HUES6 (cell line): ENCODE measurements around the gene TRDN.
"Not testable (repeated sequence)": the region's sequence is repeated elsewhere in the genome, so short reads cannot be mapped to it uniquely, and the experiment has no call there.

Experiments
- H3K27ac ChIP-seq: 2 replicates; pipeline ENCODE4 v1.7.0; 2013; ENCODE audit warnings: low read depth, mild to moderate bottlenecking, low read length, inconsistent platforms
- H3K27me3 ChIP-seq: 2 replicates; pipeline ENCODE4 v1.6.1; 2013; ENCODE audit warnings: low read length; ENCODE audit not compliant: control insufficient read depth, insufficient read depth
- H3K36me3 ChIP-seq: 2 replicates; pipeline ENCODE4 v1.6.1; 2013; ENCODE audit warnings: low read length; ENCODE audit not compliant: control insufficient read depth, insufficient read depth
- H3K4me1 ChIP-seq: 2 replicates; pipeline ENCODE4 v1.6.1; 2013; ENCODE audit warnings: low read length; ENCODE audit not compliant: control insufficient read depth, insufficient read depth
- H3K4me3 ChIP-seq: 2 replicates; pipeline ENCODE4 v1.5.1; 2013; ENCODE audit warnings: low read depth, low read length
- H3K9ac ChIP-seq: one replicate; pipeline ENCODE4 v1.6.1; 2013; ENCODE audit warnings: mild to moderate bottlenecking, low read length
- H3K9me3 ChIP-seq: 2 replicates; pipeline ENCODE4 v1.6.1; 2013; ENCODE audit warnings: low read depth, low read length; ENCODE audit not compliant: control insufficient read depth, insufficient read depth

The TRDN gene

DNA sequence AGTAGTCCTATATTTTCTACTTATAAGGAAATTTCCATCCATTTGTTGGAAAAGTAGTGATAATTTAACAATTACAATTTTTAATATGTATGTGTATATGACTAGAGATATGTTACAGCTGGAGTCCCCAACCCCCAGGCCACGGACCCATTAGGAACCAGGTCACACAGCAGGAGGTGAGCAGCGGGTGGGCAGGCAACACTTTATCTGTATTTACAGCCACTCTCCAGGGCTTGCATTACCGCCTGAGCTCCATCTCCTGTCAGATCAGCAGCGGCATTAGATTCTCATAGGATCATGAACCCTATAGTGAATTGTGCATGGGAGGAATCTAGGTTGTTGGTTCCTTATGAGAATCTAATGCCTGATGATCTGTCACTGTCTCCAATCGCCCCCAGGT lies 46.8 kb downstream of the TRDN start:
- Histone ChIP-seq H3K27me3 (no peaks in the 10 kb centered on the region), H3K4me3 (no peak overlapping the region), H3K4me1 (peaks cover 18% of the 10 kb centered on the region), H3K9ac (no peak overlapping the region), H3K27ac (no peak overlapping the region), H3K9me3 (peaks cover 3% of the 10 kb centered on the region; the same call in 1 of the 2 replicates), H3K36me3 (no peaks in the 10 kb centered on the region)

DNA sequence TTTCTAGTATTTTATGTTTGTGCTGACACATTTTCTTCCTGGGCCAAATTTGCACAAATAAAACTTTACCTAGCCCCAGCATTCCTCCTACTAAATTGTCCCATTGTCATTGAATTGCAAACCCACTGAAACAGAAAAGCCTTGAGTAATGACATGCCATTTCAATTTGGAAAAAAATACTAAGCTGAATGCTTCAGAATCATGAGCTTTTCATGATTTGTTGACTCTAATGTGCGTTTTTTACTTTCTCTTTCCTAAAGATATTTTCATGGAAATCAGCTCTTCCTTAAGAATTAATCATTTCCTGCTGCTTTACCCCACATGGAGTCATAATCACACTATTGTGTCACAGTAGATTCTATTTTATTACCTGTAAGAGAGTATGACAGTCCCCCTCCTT lies 47.4 kb downstream of the TRDN start:
- Histone ChIP-seq H3K36me3 (no peaks in the 10 kb centered on the region), H3K4me3 (no peak overlapping the region), H3K4me1 (peaks cover 18% of the 10 kb centered on the region), H3K27me3 (no peaks in the 10 kb centered on the region), H3K9ac (no peak overlapping the region), H3K27ac (peak overlapping the region; percentile 39; the same call in 1 of the 2 replicates), H3K9me3 (peaks cover 3% of the 10 kb centered on the region; the same call in 1 of the 2 replicates)

DNA sequence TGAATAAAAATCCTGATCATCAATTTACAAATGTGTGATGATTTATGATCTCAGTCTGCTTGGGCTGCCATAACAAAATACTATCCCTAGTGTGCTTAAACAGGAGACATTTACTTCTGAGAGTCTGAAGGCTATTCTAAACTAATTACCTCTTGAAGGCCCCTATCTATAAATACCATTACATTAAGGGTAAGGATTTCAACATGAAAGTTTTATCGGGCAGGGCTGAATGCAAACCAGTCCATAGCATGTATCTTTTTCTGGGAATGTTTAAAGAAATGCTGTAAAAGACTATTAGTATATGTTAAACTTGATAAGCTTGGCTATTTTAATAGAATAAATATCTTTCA lies 48.2 kb downstream of the TRDN start:
- H3K27me3 ChIP-seq, result no peaks in the 10 kb centered on the region
- no peak overlapping the region for H3K9ac ChIP-seq
- H3K36me3 ChIP-seq, result no peaks in the 10 kb centered on the region
- peaks cover 3% of the 10 kb centered on the region; the same call in 1 of the 2 replicates for H3K9me3 ChIP-seq
- no peak overlapping the region for H3K4me3 ChIP-seq
- H3K4me1 ChIP-seq, result peaks cover 18% of the 10 kb centered on the region
- peak overlapping the region; percentile 39; the same call in 1 of the 2 replicates for H3K27ac ChIP-seq

DNA sequence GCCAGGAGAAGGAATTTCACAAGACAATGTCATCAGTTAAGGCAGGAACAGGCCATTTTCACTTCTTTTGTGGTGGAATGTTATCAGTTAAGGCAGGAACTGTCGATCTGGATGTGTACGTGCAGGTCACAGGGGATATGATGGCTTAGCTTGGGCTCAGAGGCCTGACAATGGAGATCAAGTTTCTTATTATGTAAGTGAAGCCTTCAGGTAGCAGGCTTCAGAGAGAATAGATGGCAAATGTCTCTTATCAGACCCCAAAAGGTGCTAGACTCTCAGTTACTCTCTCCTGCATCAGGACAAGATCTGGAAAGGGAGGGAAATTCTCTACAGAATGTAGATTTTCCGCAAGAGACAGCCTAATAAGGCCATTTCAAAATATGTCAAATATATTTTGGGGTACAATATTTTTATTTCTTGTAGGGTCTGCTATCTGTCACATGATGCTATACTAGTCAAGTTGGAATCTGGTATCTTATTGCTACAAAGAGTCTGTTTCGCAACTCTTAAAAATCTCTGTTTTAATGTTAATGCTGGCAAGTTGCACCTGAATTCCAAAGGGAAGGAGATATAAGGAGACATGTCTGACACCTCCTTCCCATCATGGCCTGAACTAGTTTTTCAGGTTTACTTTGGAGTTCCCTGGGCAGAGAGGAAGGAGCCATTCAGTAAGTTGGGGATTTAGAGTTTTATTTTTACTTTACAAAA lies 48.8 kb downstream of the TRDN start:
- H3K4me3 ChIP-seq, result no peak overlapping the region
- H3K27me3 ChIP-seq, result no peaks in the 10 kb centered on the region
- peak overlapping the region; percentile 39; the same call in 1 of the 2 replicates for H3K27ac ChIP-seq
- no peak overlapping the region for H3K9ac ChIP-seq
- peaks cover 3% of the 10 kb centered on the region; the same call in 1 of the 2 replicates for H3K9me3 ChIP-seq
- no peaks in the 10 kb centered on the region for H3K36me3 ChIP-seq
- H3K4me1 ChIP-seq, result peaks cover 18% of the 10 kb centered on the region

DNA sequence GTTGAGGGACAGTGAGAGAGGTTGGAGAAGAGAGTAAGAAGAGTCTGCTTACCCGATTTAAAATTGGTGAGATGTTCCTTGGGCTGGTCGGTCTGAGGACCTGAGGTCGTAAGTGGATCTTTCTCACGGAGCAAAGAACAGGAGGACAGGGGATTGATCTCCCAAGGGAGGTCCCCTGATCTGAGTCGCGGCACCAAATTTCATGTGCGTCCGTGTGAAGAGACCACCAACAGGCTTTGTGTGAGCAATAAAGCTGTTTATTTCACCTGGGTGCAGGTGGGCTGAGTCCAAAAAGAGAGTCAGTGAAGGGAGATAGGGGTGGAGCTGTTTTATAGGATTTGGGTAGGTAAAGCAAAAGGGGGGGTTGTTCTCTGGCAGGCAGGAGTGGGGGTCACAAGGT lies 49.3 kb downstream of the TRDN start:
- H3K36me3 ChIP-seq, H3K4me3 ChIP-seq, H3K27me3 ChIP-seq, H3K9me3 ChIP-seq, H3K27ac ChIP-seq: not testable (repeated sequence)
- Histone ChIP-seq H3K9ac (peak overlapping the region; percentile 50), H3K4me1 (peaks cover 18% of the 10 kb centered on the region)

DNA sequence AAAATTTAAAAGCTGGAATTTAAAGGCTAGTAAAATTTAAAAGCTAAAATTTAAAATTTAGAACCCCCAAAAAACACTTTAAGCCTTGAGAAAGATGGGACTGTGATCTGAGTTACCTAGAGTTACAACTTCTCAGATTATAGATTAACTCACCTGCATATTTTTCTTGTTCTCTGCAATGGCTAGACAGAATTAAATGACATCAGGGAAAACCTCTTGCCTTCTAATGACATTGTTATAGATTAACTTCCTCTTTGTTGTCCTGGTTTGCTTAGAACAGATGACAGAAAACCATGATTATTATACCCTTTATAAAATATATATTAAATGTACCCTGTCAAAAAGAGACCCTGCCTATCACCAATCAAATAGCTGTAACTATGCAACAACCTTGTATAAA lies 56.4 kb downstream of the TRDN start:
- H3K27me3 ChIP-seq, result no peaks in the 10 kb centered on the region
- no peak overlapping the region for H3K4me3 ChIP-seq
- no peaks in the 10 kb centered on the region for H3K4me1 ChIP-seq
- H3K9ac ChIP-seq, result no peak overlapping the region
- no peaks in the 10 kb centered on the region for H3K9me3 ChIP-seq
- H3K36me3 ChIP-seq, result no peaks in the 10 kb centered on the region
- no peak overlapping the region for H3K27ac ChIP-seq

DNA sequence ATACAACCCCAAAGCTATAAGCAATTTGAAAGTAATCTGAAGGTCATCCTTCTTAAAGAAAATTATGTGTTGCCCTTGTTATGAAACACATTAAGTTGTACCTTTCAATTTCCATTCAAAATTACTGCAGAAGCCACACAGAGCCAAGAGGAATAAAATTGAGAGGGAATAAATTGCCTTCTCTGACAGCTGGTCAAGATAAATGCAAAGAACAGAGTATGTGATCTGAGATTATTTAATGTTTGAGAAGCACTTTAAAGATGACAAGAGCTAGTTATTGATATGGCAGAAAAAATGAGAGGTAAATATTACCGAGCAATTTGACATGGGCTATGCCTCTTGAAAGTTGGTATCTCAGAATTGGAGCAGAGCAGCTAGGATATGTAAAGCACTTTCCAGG lies 61.6 kb downstream of the TRDN start:
- Histone ChIP-seq H3K9me3 (no peaks in the 10 kb centered on the region), H3K36me3 (no peaks in the 10 kb centered on the region), H3K4me3 (no peak overlapping the region), H3K27ac (no peak overlapping the region), H3K4me1 (no peaks in the 10 kb centered on the region; the same call in 1 of the 2 replicates), H3K9ac (no peak overlapping the region), H3K27me3 (no peaks in the 10 kb centered on the region)

DNA sequence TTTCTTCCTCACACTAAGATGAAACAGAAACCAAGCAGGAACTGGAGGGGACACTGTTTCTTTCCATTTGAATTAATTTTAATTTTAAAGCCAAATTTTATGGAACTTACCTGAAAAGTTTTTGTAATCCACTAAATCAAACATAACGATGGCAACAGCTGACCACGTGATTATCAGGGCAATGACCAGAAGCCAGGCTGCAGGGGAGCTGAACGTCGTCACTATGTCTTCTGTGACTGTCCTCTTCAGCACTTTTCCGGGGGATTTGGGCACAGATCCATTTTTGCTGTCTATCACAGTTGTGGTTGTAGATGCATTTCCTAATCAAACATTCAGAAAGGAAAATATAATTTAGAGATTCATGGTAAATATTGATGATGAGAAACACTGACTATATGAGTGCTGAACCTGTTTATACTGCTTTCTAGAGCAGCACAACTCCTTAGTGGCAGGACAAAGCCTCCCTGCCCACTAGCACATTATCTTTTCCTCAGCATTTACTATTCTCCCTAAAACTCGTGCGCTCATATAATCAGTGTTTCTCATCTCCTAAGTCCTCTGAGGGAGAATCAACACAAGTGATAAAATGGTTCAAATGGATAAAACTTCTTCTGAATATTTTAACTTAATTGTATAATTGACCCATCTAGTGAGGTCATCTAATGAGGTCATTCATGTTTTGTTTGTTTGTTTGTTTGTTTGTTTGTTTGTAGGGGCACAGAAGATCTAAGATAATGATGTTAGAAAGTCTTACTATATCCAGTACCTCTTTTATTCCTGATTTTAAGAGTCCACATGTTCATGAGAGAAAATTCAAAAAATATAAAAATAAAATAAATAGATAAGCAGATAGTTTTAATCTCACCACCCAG lies 65.7 kb downstream of the TRDN start:
- H3K9me3 ChIP-seq, result no peaks in the 10 kb centered on the region
- no peak overlapping the region for H3K9ac ChIP-seq
- H3K27ac ChIP-seq, result no peak overlapping the region
- no peaks in the 10 kb centered on the region for H3K27me3 ChIP-seq
- no peaks in the 10 kb centered on the region; the same call in 1 of the 2 replicates for H3K4me1 ChIP-seq
- H3K4me3 ChIP-seq, result no peak overlapping the region
- no peaks in the 10 kb centered on the region; the same call in 1 of the 2 replicates for H3K36me3 ChIP-seq

DNA sequence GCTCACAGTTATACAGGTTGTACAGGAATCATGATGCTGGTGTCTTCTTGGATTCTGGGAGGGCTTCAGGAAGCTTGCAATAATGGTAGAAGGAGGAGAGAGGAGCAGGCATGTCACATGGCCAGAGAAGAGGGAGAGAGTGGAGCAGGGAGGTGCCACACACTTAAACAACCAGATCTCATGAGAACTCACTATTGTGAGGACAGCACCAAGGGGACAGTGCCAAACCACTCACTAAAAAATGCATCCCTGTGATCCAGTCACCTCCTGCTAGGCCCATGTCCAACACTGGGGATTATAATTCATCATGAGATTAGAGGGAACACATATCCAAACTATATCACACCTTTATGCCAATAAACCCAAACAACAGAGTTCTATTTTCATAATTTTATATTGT lies 67.2 kb downstream of the TRDN start:
- Histone ChIP-seq H3K27ac (no peak overlapping the region), H3K36me3 (no peaks in the 10 kb centered on the region; the same call in 1 of the 2 replicates), H3K9me3 (no peaks in the 10 kb centered on the region), H3K27me3 (no peaks in the 10 kb centered on the region), H3K4me3 (no peak overlapping the region), H3K9ac (no peak overlapping the region), H3K4me1 (no peaks in the 10 kb centered on the region; the same call in 1 of the 2 replicates)

DNA sequence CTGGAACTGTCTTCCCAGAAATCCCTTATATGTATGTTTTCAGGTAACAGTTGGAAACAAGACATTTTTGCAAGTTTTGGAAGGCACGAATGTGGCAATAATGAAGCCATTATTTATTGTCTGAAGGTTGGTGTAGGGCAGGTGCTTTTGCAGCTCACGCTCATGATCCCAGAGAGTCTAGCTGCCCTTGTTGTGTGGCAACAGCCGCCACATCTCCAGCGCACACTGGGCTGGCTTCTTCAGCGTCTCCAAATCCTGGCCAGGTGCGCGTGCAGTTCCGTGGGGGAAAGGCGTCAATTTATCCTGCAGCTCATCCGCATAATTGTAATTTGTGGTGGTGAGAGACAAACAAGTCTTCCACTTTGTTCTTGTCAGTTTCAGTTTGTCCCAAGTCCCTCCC lies 71.2 kb downstream of the TRDN start:
- no peak overlapping the region for H3K9ac ChIP-seq
- H3K36me3 ChIP-seq, result no peaks in the 10 kb centered on the region; the same call in 1 of the 2 replicates
- H3K4me3 ChIP-seq, result no peak overlapping the region
- no peaks in the 10 kb centered on the region for H3K27me3 ChIP-seq
- H3K27ac ChIP-seq, result no peak overlapping the region
- peaks cover 19% of the 10 kb centered on the region; the same call in 1 of the 2 replicates for H3K4me1 ChIP-seq
- H3K9me3 ChIP-seq, result no peaks in the 10 kb centered on the region

DNA sequence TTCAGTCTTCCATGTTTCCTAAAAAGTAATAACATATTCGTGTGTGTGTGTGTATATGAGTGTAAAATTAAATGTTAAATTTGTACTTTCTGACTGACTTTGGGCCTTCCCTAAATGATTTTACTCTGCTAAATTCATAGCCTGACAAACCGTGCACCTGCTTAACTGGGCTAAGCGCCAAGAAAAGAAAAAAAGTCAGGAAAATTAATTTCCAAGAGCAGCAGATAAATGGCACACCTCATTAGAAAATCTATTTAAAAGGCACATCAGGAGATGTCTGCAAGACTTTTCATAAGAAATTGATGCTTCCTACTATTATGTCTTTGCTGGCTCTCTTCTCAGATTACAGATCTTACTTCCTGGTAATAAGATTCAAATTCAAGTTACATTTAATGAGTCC lies 72.4 kb downstream of the TRDN start:
- no peaks in the 10 kb centered on the region for H3K27me3 ChIP-seq

More for the DNA sequence above, 72.4 kb downstream of the TRDN start:
- Histone ChIP-seq H3K36me3 (no peaks in the 10 kb centered on the region; the same call in 1 of the 2 replicates), H3K4me1 (peaks cover 19% of the 10 kb centered on the region; the same call in 1 of the 2 replicates), H3K9me3 (no peaks in the 10 kb centered on the region), H3K4me3 (no peak overlapping the region), H3K9ac (no peak overlapping the region), H3K27ac (no peak overlapping the region)
